HuH-7 (cell line): Measurements from ENCODE around the gene HACL1.
"Not testable (repeated sequence)": the region's sequence is repeated elsewhere in the genome, so short reads cannot be mapped to it uniquely, and the experiment has no call there.

ENCODE experiments used
- DNase-seq: peaks from one replicate; pipeline ENCODE4 v3.0.0; 2011; ENCODE audit warnings: low spot score

HACL1 gene

GRCh38 chr3:15579051-15579450, 22.3 kb downstream of the HACL1 start:
- DNase-seq, result no peak

DNA sequence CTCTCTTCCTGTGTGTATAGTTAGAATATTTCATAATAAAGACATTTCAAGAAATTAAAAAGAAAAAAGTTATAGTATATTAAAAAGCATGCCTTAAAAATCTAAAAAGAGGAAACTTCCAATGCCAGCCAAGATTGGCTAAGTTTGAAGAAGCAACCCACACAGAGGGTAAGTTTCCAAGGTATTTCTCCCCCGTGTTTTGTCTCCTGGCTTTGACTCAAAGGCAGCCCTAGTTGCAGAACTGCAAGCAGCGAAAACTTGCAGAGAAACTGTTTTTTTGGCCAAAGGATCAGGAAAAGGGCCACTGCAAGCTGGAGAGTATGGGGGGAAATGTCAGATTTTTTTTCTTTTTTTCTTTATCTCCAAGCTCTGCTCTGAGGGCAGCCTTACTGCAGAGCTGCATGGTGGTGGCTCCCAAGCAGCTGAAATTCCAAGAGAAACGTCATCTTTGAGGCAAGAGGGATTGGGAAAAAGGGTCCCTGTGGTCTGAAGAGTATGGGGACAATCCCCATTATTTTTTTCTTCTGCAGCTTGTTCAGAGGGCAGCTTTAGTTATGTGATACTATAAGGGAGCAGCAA, 23.0 kb downstream of the HACL1 start:
- DNase-seq, result no peak

- DNase-seq, result no peak
Measured at GRCh38 chr3:15576475-15576874, 24.9 kb downstream of the HACL1 start.

DNA sequence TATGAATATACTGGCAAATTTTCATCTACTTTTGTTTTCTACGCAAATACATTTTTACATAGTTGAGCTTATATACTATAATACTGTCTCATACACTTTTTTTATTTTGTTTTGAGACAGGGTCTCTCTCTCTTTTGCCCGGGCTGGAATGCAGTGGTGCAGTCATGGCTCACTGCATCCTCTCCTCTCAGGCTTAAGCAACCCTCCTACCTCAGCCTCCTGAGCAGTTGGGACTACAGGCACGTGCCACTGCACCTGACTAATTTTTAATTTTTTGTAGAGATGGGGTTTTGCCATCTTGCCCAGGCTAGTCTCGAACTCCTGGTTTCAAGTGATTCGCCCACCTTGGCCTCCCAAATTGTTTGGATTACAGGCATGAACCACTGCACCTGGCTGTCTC, 25.9 kb downstream of the HACL1 start:
- DNase-seq, result no peak

DNA sequence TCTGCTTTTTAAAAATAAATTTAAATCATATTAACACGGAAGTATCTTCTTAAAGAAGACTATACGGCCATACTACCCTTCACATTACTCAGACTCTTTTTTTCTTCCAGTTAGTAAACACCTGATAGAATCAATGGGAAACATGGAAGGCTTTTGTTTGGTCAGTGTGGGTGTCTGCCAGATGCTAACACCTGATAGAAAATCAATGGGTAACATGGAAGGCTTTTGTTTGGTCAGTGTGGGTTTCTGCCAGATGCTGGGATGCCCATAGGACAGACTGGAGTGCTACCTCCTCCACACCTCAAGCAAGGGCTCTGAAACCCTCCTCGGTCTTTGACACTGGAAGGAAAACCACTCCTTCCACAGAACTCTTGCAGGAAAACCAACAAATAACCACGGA, 29.2 kb downstream of the HACL1 start:
- DNase-seq, result no peak

GRCh38 chr3:15563190-15563589, 38.2 kb downstream of the HACL1 start:
- DNase-seq, result no peak

GRCh38 chr3:15562560-15562959, 38.8 kb downstream of the HACL1 start:
- no peak for DNase-seq

DNA sequence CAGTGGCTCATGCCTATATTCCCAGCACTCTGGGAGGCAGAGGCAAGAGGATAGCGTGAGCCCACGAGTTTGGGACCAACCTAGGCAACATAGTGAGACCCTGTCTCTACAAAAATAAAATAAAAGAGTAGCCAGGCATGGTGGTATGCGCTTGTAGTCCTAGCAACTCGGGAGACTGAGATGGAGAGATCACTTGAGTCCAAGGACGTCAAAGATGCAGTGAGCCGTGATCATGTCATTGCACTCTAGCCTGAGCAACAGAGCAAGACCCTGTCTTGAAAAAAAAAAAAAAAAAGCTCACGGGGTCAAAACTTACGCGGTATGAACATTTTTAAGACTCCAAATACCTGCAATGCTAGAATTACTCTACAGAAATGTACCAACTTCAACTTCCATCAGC, 42.8 kb downstream of the HACL1 start:
- no peak for DNase-seq

GRCh38 chr3:15557511-15557946, 43.8 kb downstream of the HACL1 start:
- DNase-seq, result peak; percentile 64

DNA sequence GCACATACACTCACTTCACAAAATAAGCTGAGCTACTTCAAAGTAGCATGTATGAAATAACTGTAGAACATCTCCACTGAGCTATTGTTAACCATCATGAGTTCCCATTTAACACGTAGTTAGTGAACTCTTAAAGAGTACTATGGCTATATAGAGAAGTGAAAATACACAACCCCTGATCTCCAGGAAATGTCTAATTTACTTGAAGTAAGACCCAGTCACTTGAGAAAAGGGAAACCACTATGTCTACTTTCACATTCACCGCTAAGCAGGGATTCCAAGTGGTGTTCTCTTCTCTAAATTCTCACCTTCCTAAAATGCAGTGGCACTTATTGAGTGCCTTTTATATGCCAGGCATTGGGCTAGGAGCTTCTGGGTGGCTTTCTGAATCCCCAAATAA, 44.9 kb downstream of the HACL1 start:
- no peak for DNase-seq

GRCh38 chr3:15553749-15554148, 47.6 kb downstream of the HACL1 start:
- peak; percentile 46 for DNase-seq

DNA sequence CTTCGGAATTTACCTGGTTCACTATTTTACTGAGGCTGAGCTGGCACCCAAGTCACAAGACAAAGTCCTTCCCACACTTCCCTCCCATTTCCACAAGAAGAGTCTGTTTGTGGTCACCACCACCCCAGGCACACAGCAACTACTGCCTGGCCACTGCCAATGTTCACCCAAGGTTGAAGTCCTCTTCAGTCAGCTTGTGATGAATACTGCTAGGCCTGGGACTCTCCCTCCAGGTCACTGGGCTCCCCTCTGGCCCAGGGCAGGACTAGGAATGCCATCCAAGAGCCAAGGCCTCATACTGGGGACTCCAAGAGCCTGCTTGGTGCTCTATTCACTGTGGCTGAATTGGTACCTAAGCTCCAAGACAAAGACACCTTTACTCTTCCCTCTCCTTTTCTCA, 49.5 kb downstream of the HACL1 start:
- DNase-seq, result no peak

- no peak for DNase-seq
Measured at GRCh38 chr3:15549846-15550245, 51.5 kb downstream of the HACL1 start.

DNA sequence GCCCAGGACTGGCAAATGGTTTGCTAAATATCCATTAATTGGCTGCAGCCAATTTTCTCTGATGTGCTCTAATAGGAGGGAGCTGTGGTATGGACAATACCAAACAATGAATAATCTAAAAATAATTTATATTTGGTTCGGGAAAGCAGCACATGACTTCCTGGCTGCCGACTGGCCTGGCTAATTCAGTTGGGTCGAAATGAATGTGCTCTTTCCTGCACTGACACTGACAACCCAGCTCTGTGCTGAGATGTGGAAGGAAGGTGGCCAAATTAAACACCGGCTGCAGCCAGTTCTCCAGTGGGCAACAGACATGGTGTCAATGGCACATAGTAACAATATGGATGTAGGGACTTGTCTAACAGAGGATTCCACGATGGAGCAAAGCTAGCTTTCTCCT, 58.8 kb downstream of the HACL1 start:
- DNase-seq, result no peak

DNA sequence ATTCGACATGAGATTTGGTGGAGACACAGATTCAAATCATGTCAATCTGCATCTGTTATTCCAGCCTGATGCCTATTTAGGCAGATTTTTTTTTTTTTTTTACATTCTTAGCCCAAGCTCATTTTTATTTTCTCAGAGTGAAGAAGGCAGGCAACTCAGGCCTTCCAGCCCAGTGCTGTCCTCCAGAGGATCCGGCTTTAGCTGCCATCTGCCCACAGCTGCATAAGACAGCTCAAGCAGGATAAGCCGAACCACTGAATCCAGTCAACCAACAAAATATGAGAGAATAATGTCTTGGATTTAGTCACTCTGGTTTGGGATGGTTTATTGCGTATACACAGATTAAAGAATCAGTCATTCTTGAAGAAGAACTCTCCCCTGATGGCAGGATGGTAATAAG, 60.0 kb downstream of the HACL1 start:
- DNase-seq, result no peak

DNA sequence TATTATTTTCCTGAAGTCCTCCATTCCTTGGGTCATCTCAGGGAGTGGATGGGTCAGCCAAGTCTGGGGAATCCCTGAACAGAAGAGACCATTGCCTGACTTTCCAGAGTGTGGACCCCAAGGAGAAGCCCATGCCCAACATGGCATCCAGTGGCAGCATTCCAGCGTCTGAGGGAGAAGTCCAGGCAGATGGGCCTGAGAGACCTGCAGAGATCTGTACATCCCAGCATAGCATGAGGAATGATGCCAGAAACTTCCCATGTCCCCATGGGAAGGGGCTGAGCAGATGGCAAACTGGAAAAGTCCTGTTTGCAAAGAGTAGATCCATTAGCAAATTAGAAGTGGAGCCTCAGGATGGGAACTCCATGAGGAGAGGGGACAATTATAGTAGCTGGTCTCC, 62.3 kb downstream of the HACL1 start:
- DNase-seq, result no peak

GRCh38 chr3:15538345-15538744, 63.0 kb downstream of the HACL1 start:
- DNase-seq, result no peak

DNA sequence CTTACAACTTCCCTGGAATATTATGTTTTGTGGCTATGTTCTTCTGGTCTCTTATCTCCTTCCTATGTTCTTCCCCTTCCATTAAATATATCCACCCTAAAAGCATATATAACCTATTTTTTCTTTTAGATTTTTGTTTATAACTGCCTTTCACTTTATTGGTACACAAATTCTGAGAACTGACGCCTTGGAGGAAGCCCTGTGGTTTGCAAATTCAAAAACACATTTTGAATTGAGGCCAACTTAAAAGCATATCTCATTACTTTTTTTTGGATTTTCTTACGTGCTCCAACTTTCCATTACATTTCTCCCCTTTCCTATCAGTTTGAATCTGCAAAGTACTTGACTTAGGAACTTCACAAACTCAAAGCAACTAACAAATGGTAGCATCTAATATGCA, 64.5 kb downstream of the HACL1 start:
- no peak for DNase-seq

DNA sequence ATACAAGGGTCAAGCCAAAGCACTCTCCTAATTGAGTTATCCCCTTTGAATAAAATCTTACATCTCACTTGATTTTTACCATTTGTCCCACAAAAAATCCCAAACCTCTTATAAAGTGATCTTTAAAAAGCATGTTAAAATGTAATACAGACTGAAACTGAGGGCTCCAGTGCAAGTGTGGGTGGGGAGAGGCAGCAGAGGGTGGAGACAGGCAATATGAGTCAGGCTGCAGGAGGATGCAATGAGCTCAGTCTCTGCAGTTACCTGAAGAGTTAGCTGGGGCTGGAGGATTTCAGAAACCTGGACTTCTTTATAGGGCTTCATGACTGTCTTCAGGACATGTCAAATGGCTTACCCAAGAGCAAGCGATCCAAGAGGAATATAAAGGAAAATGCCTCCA, 65.6 kb downstream of the HACL1 start:
- no peak for DNase-seq

DNA sequence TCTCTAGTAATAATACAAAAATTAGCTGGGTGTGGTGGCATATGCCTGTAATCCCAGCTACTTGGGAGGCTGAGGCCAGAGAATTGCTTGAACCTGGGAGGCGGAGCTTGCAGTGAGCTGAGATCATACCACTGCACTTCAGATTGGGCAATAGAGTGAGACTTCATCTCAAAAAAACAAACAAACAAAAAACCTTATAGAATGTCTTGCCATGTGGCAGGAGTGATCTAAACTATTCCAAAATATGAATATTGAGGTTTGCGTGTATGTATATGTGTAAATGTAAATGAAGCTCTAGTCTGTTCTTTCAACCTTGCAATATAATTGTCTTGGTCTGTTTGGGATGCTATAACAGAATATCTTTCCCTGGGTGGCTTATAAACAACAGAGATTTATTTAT, 68.8 kb downstream of the HACL1 start:
- DNase-seq, result not testable (repeated sequence)

DNA sequence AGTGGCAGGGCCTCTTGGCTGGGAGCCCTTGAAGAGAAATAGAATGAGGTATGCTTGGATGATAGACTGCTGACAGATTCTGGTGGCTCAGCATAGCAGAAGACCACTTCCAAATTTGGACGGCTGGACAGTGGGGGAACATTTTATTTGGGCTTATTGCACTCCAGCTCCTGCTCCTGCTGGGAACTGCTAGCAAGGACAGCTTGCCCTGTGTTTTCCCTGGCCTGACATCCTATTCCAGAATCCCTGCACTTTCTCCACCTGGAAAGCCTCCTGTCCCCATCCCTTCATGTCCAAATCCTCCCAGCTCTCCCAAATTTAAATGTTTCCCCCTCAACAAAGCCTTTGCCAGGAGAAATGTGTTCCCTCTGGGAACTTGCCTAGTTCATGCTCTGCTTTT, 70.0 kb downstream of the HACL1 start:
- no peak for DNase-seq

DNA sequence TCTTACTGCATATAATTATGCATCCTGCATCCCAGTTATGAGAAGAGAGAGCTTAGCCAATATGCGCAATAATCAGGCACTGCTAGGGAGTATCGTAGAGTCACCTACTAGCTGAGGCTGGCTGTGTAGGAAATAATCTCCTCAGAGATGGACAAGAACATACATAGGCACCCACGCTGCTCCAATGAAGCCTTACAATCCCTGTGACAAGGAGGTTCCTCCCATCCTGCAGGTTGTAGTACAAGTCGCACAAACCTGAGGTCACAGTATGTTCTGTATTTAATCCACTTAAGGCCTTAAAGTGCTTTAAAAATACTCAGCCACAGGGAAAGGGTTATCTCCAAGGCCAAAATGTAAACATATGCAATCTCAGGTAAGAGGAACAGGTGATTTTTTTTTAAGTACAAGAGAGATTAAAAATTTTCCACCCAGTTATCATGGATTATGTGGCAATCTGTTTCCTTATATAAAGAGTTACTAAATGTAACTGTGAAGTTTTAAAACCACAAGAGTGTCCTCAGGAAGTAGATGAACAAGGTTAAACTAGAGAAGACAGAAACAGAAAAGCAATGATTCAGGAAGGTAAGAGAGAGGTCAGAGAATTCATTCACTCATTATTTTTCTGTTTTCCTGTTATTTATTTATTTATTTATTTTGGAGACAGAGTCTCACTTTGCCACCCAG, 72.4 kb downstream of the HACL1 start:
- DNase-seq, result no peak

GRCh38 chr3:15527031-15527459, 74.3 kb downstream of the HACL1 start:
- DNase-seq, result peak; percentile 64

DNA sequence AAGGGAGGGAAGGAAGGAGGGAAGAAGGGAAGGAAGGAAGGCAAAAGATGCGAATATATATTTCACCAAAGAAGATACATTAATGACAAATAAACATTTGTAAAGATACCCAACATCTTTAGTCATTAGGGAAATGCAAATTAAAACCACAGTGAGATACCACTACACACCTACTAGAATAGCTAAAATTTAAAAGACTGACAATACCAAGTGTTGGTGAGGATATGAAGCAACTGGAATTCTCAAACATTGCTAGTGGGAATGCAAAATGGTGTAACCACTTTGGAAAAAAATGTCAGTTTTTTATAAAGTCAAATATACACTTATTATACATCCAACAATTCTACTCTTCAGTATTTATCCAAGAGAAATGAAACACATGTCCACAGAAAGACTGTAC, 75.6 kb downstream of the HACL1 start:
- DNase-seq, result no peak
